Measurements from ENCODE around the gene BACH2. TPM values are rescaled to one million over a fixed set of nuclear protein-coding genes. Genes with fewer than 3 reads are reported as not detected.

Gene BACH2
- total and polyA plus RNA-seq, 9 of the 15 experiments (the other 6 are each of a cell fraction or from before 2014, with no cell fraction given), result 0.06 to 3.1 (median 0.59) TPM

DNA sequence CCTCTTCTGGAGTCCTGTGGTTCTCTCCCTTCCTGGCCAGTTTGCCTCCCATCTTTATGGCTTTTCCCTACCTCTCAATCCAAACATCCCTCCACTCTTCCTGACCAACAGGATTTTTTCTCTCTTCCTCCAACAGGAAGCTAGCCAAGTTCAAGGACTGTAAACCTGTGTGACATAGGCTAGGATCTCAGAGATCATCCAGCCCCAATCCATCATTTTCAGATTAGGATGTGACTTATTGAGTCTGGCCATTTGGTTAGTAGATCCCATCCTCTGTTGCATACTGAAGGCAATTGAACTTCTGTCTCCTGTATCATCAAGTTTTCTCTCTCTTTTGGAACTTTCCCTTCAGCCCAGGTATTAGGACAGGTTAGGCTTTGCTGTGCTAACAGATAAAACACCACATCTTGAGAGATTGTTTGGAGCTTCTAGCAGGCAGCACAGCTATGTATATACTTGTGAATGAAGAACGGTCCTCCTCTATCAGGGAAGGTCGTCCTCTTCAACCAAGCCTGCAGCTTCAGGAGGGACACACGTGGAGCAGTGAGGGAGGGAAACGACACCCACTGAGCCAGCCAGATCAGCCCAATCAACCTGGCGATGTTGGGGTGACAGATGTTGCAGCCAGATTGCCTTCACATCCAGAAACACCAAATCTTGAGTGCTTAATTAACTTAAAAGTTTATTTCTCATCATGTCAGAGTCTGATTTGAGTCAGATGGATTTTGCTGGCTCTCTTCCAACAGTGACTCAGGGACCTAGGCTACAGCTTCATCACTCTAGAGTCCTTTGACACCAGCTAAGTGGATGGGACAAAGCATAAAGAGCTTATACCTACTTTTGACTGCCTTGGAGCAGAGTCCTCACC is 295.5 kb downstream of the BACH2 start:
- ChIA-PET CTCF (ENCODE audit: low intra/inter-chr PET ratio) (no interaction called here), POLR2A (no interaction called here)
- no peak for ATAC-seq

More for the DNA sequence above, 295.5 kb downstream of the BACH2 start:
- no peaks in the 10 kb centered on the region for H3K36me3 ChIP-seq (ENCODE audit: control insufficient read depth, insufficient read depth, low read length)
- 4% methylated on average over 5 of the region's 5 CpGs for WGBS (ENCODE audit: insufficient coverage, low coverage, missing lambda C conversion rate)
- H3K27ac ChIP-seq (ENCODE audit: extremely low read depth, low read depth, low read length), result no peak overlapping the region
- no peak overlapping the region for H2AFZ ChIP-seq (ENCODE audit: low read depth, low read length)
- intact Hi-C loops (cut with micrococcal nuclease) (no loop called here), in situ Hi-C loops (cut with MboI) (no loop called here)
- DNase-seq (ENCODE audit: extremely low read depth in 1 of 4, low spot score in 3 of 4), result peak in 2 of 4 experiments; percentile 13 to 52
- no peaks in the 10 kb centered on the region for H3K27me3 ChIP-seq (ENCODE audit: control insufficient read depth in 2 of 2, insufficient read depth in 2 of 2, low read length in 2 of 2)
- H3K4me3 ChIP-seq, result no peak overlapping the region
- H4K20me1 ChIP-seq (replicated peaks; ENCODE audit: control insufficient read depth, insufficient read depth, low read length), result no peaks in the 10 kb centered on the region
- H3K9ac ChIP-seq (ENCODE audit: insufficient read depth in 1 of 2, low read depth in 2 of 2, low read length in 2 of 2), result no peak overlapping the region
- H3K4me2 ChIP-seq (ENCODE audit: insufficient read depth, low read length), result no peak overlapping the region
- H3K79me2 ChIP-seq (ENCODE audit: control insufficient read depth, insufficient read depth, low read length), result no peaks in the 10 kb centered on the region
- no peaks in the 10 kb centered on the region for H3K9me1 ChIP-seq (ENCODE audit: control insufficient read depth, insufficient read depth, low read length)
- BruUV-seq (replicated peaks), result no TSS peak
- H3K9me3 ChIP-seq (replicated peaks; ENCODE audit: control insufficient read depth, insufficient read depth, low read depth, low read length), result no peaks in the 10 kb centered on the region
- no peak for FAIRE-seq
- TF ChIP-seq ADNP (tag; IDR thresholded peaks at IDR 0.05) (no peak), ZBTB17 (CRISPR knock-in tag; IDR thresholded peaks at IDR 0.05) (0 out of 2 replicates have a peak, but pooled peaks have one; percentile 20), BRD4 (IDR thresholded peaks at IDR 0.05) (no peak), RB1 (IDR thresholded peaks at IDR 0.05; ENCODE audit: low read depth) (no peak), JUND (IDR thresholded peaks at IDR 0.05; ENCODE audit: borderline replicate concordance, low read depth, low read length) (no peak), JUND (tag; IDR thresholded peaks at IDR 0.05; ENCODE audit: borderline replicate concordance, low read depth, low read length) (no peak), NR4A1 (CRISPR knock-in tag; IDR thresholded peaks at IDR 0.05) (no peak), NR4A1 (tag; IDR thresholded peaks at IDR 0.05) (no peak), RNF2 (IDR thresholded peaks at IDR 0.05) (no peak), FOSL1 (tag; conservative IDR thresholded peaks at IDR 0.05) (peak; percentile 56; the same call in 1 of the 2 replicates), KDM2B (CRISPR knock-in tag; IDR thresholded peaks at IDR 0.05) (no peak), ZNF197 (CRISPR knock-in tag; IDR thresholded peaks at IDR 0.05; ENCODE audit: low read depth) (no peak), NFIC (IDR thresholded peaks at IDR 0.05) (peak; percentile 68), CBX5 (IDR thresholded peaks at IDR 0.05; ENCODE audit: borderline replicate concordance, low read depth) (no peak), NFE2 (IDR thresholded peaks at IDR 0.05; ENCODE audit: low read depth) (0 out of 2 replicates have a peak, but pooled peaks have one; percentile 29), ZKSCAN3 (CRISPR knock-in tag; IDR thresholded peaks at IDR 0.05) (no peak), L3MBTL2 (IDR thresholded peaks at IDR 0.05) (peak; percentile 20; the same call in 1 of the 2 replicates), ZNF436 (CRISPR knock-in tag; IDR thresholded peaks at IDR 0.05) (no peak), KDM1A (IDR thresholded peaks at IDR 0.05) (no peak), ZNF263 (CRISPR knock-in tag; IDR thresholded peaks at IDR 0.05; ENCODE audit: borderline replicate concordance) (peak; percentile 67; the same call in 1 of the 2 replicates)
- TF ChIP-seq, protein P1, sequence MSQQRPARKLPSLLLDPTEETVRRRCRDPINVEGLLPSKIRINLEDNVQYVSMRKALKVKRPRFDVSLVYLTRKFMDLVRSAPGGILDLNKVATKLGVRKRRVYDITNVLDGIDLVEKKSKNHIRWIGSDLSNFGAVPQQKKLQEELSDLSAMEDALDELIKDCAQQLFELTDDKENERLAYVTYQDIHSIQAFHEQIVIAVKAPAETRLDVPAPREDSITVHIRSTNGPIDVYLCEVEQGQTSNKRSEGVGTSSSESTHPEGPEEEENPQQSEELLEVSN (IDR thresholded peaks at IDR 0.05; ENCODE audit: borderline replicate concordance in 1 of 2, extremely low read depth in 1 of 2, insufficient read depth in 1 of 2, insufficient read length in 1 of 2, low read depth in 1 of 2, low read length in 1 of 2, poor library complexity in 1 of 2, severe bottlenecking in 1 of 2), result peak; percentile 15 to 65
- TF ChIP-seq, protein P2, sequence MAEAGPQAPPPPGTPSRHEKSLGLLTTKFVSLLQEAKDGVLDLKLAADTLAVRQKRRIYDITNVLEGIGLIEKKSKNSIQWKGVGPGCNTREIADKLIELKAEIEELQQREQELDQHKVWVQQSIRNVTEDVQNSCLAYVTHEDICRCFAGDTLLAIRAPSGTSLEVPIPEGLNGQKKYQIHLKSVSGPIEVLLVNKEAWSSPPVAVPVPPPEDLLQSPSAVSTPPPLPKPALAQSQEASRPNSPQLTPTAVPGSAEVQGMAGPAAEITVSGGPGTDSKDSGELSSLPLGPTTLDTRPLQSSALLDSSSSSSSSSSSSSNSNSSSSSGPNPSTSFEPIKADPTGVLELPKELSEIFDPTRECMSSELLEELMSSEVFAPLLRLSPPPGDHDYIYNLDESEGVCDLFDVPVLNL (CRISPR knock-in tag; IDR thresholded peaks at IDR 0.05; ENCODE audit: low read depth), result no peak
- H3K4me1 ChIP-seq (replicated peaks in 1 of 2; ENCODE audit: control insufficient read depth in 2 of 2, insufficient read depth in 2 of 2, low read length in 2 of 2), result no peaks in the 10 kb centered on the region

All from K562 (cell line).